ENCODE data around the gene KIF3A. TPM values are rescaled to one million over a fixed set of nuclear protein-coding genes. Genes with fewer than 3 reads are reported as not detected.

The KIF3A gene
- total RNA-seq, 1 donor from 2014 or later, result 25.4 TPM

- H4K20me1 ChIP-seq (ENCODE audit: insufficient read depth, low read length), result no peaks in the 10 kb centered on the region
- FAIRE-seq, result no peak
- peaks cover 34% of the 10 kb centered on the region for H3K4me1 Mint-ChIP-seq (ENCODE audit: low read depth, unreplicated experiment)
Measured at GRCh38 chr5:132662004-132662401, 75.3 kb downstream of the KIF3A start.

GRCh38 chr5:132661231-132662003 lies 75.9 kb downstream of the KIF3A start:
- Histone ChIP-seq H3K36me3 (ENCODE audit: insufficient read depth, low read length) (no peaks in the 10 kb centered on the region), H3K9ac (ENCODE audit: low read length) (no peak overlapping the region), H2AFZ (ENCODE audit: low read depth, low read length) (no peak overlapping the region), H3K4me1 (ENCODE audit: insufficient read depth, low read length) (no peaks in the 10 kb centered on the region), H4K20me1 (ENCODE audit: insufficient read depth, low read length) (no peaks in the 10 kb centered on the region), H3K27ac (ENCODE audit: low read depth, low read length) (no peak overlapping the region), H3K79me2 (ENCODE audit: insufficient read depth, low read length) (no peaks in the 10 kb centered on the region), H3K9me3 (ENCODE audit: insufficient read depth, low read depth, low read length) (no peaks in the 10 kb centered on the region), H3K4me3 (ENCODE audit: insufficient read depth, low read depth, low read length) (no peak overlapping the region), H3K4me2 (ENCODE audit: low read length) (no peak overlapping the region), H3K27me3 (ENCODE audit: insufficient read depth, low read length) (no peaks in the 10 kb centered on the region)
- H3K4me3 Mint-ChIP-seq (ENCODE audit: unreplicated experiment), result no peak overlapping the region
- TF ChIP-seq CTCF (IDR thresholded peaks at IDR 0.05; ENCODE audit: insufficient read depth, low read depth, low read length), result no peak
- no peak for TF ChIP-seq EZH2 (IDR thresholded peaks at IDR 0.05; ENCODE audit: insufficient read depth, low read length)
- peaks cover 22% of the 10 kb centered on the region for H3K27me3 Mint-ChIP-seq (ENCODE audit: low read depth, unreplicated experiment)
- DNase-seq (ENCODE audit: low read depth), result no peak
- no peak overlapping the region for H3K27ac Mint-ChIP-seq (ENCODE audit: unreplicated experiment)
- no peak for FAIRE-seq
- H3K4me1 Mint-ChIP-seq (ENCODE audit: low read depth, unreplicated experiment), result peaks cover 34% of the 10 kb centered on the region
- H3K9me3 Mint-ChIP-seq (ENCODE audit: unreplicated experiment), result no peaks in the 10 kb centered on the region
- no peaks in the 10 kb centered on the region for H3K36me3 Mint-ChIP-seq (ENCODE audit: low read depth, unreplicated experiment)

More at GRCh38 chr5:132662004-132662401, 75.3 kb downstream of the KIF3A start:
- Histone ChIP-seq H3K27ac (ENCODE audit: low read depth, low read length) (no peak overlapping the region), H3K4me2 (ENCODE audit: low read length) (no peak overlapping the region), H3K36me3 (ENCODE audit: insufficient read depth, low read length) (no peaks in the 10 kb centered on the region), H3K79me2 (ENCODE audit: insufficient read depth, low read length) (no peaks in the 10 kb centered on the region), H3K4me1 (ENCODE audit: insufficient read depth, low read length) (no peaks in the 10 kb centered on the region), H3K27me3 (ENCODE audit: insufficient read depth, low read length) (no peaks in the 10 kb centered on the region), H3K4me3 (ENCODE audit: insufficient read depth, low read depth, low read length) (no peak overlapping the region), H2AFZ (ENCODE audit: low read depth, low read length) (no peak overlapping the region), H3K9ac (ENCODE audit: low read length) (no peak overlapping the region), H3K9me3 (ENCODE audit: insufficient read depth, low read depth, low read length) (no peaks in the 10 kb centered on the region)
- peaks cover 17% of the 10 kb centered on the region for H3K27me3 Mint-ChIP-seq (ENCODE audit: low read depth, unreplicated experiment)
- H3K4me3 Mint-ChIP-seq (ENCODE audit: unreplicated experiment), result no peak overlapping the region
- TF ChIP-seq EZH2 (IDR thresholded peaks at IDR 0.05; ENCODE audit: insufficient read depth, low read length) (no peak), CTCF (IDR thresholded peaks at IDR 0.05; ENCODE audit: insufficient read depth, low read depth, low read length) (no peak)
- DNase-seq (ENCODE audit: low read depth), result no peak
- H3K36me3 Mint-ChIP-seq (ENCODE audit: low read depth, unreplicated experiment), result no peaks in the 10 kb centered on the region
- H3K27ac Mint-ChIP-seq (ENCODE audit: unreplicated experiment), result no peak overlapping the region
- no peaks in the 10 kb centered on the region for H3K9me3 Mint-ChIP-seq (ENCODE audit: unreplicated experiment)

Measured in astrocyte (in vitro differentiated cells and primary cell).